Panc1 (cell line): ENCODE measurements around the gene CLIC1. TPM values are rescaled to one million over a fixed set of nuclear protein-coding genes. Genes with fewer than 3 reads are reported as not detected.
A peak's percentile ranks its signal among the peaks of the same experiment; 100 is the strongest.

Experiments used
- ATAC-seq: fragments of 200-7000 bp; cut with Tn5 transposase; 2 replicates; pipeline ENCODE4 v1.9.1; 2020; ENCODE audit warnings: mild to moderate bottlenecking, moderate library complexity
- BruUV-seq: library from RNA; stranded (reverse); fragments of 400-500 nt; replicated peaks from 2 replicates; lab custom pipeline; 2021; lab: Mats Ljungman, UMichigan
- CTCF ChIA-PET: fragments of 300-600 bp; sonication (Branson Sonifier 250); formaldehyde crosslinking; loops from one replicate; lab custom pipeline; 2022; ENCODE audit warnings: antibody characterized with exemption; lab: Charles Lee
- POLR2A ChIA-PET: fragments of 300-600 bp; sonication (Branson Sonifier 250); formaldehyde crosslinking; loops from one replicate; lab custom pipeline; 2022; ENCODE audit warnings: antibody characterized with exemption; lab: Charles Lee
- DNase-seq: peaks from one replicate; pipeline ENCODE4 v3.0.0-alpha.2; 2010; ENCODE audit warnings: low read depth, low spot score
- H3K27ac ChIP-seq: 2 replicates; pipeline ENCODE4 v1.5.1; 2011; ENCODE audit warnings: mild to moderate bottlenecking, low read length, inconsistent platforms
- H3K27me3 ChIP-seq: fragments of 200-500 bp; sonication (Bioruptor generic); 2 replicates; pipeline ENCODE4 v1.6.0; 2014; ENCODE audit warnings: low read length, inconsistent platforms; ENCODE audit not compliant: control insufficient read depth, insufficient read depth
- H3K36me3 ChIP-seq: fragments of 200-500 bp; sonication (Bioruptor generic); 2 replicates; pipeline ENCODE4 v1.5.1; 2014; ENCODE audit warnings: inconsistent platforms, mild to moderate bottlenecking, low read length, moderate library complexity; ENCODE audit not compliant: control insufficient read depth, insufficient read depth
- H3K4me1 ChIP-seq: 2 replicates; pipeline ENCODE4 v1.5.1; 2011; ENCODE audit warnings: inconsistent platforms, mild to moderate bottlenecking, low read length, moderate library complexity; ENCODE audit not compliant: control insufficient read depth, insufficient read depth
- H3K4me3 ChIP-seq, 2 experiments: 2 replicates each; pipeline ENCODE4 v1.5.1; 2011 to 2012; ENCODE audit warnings: low read depth in 2 of 2, low read length in 2 of 2, mild to moderate bottlenecking in 2 of 2, inconsistent platforms in 1 of 2, moderate library complexity in 1 of 2
- H3K9me3 ChIP-seq: fragments of 200-500 bp; sonication (Bioruptor generic); 2 replicates; pipeline ENCODE4 v1.5.1; 2014; ENCODE audit warnings: low read depth, mild to moderate bottlenecking, inconsistent platforms, low read length, moderate library complexity; ENCODE audit not compliant: control insufficient read depth, insufficient read depth
- CTCF ChIP-seq: fragments of 450-650 bp; IDR thresholded peaks from 2 replicates; pipeline ENCODE4 v1.5.1; 2017; ENCODE audit warnings: mild to moderate bottlenecking
- POLR2AphosphoS5 ChIP-seq: IDR thresholded peaks from 2 replicates; pipeline ENCODE4 v1.6.1; 2012; ENCODE audit warnings: mild to moderate bottlenecking, low read depth, low read length, moderate library complexity
- REST ChIP-seq, 2 experiments: IDR thresholded peaks; 2 replicates each; pipeline ENCODE4 v1.6.1; 2011 to 2012; ENCODE audit warnings: low read depth in 2 of 2, control low read depth in 1 of 2, low read length in 1 of 2, mild to moderate bottlenecking in 1 of 2, moderate library complexity in 1 of 2; ENCODE audit not compliant: insufficient read depth in 1 of 2
- SIN3A ChIP-seq: IDR thresholded peaks from 2 replicates; pipeline ENCODE4 v1.6.1; 2012; ENCODE audit warnings: low read depth, mild to moderate bottlenecking, low read length, moderate library complexity, borderline replicate concordance; ENCODE audit not compliant: insufficient read depth
- TCF7L2 ChIP-seq: IDR thresholded peaks from 2 replicates; pipeline ENCODE4 v1.6.1; 2011; ENCODE audit warnings: mild to moderate bottlenecking, low read depth, low read length, inconsistent platforms
- in situ Hi-C: cut with HindIII; loops from 2 replicates; pipeline ENCODE4 v1.10.0; 2016; ENCODE audit warnings: low sequenced_read_pairs, low pct_unique_long_range_greater_than_20kb
- intact Hi-C: fragments of 100-400 bp; cut with micrococcal nuclease; formaldehyde crosslinking; loops from one replicate; pipeline ENCODE4 v1.10.0; 2022; ENCODE audit not compliant: unreplicated experiment
- total RNA-seq: library from RNA; stranded (reverse); gene quantifications from one replicate; pipeline ENCODE4 v1.2.1, GENCODE V29; 2021; ENCODE audit not compliant: unreplicated experiment

The CLIC1 gene
- total RNA-seq, 1 experiment from 2014 or later = 583 TPM

DNA sequence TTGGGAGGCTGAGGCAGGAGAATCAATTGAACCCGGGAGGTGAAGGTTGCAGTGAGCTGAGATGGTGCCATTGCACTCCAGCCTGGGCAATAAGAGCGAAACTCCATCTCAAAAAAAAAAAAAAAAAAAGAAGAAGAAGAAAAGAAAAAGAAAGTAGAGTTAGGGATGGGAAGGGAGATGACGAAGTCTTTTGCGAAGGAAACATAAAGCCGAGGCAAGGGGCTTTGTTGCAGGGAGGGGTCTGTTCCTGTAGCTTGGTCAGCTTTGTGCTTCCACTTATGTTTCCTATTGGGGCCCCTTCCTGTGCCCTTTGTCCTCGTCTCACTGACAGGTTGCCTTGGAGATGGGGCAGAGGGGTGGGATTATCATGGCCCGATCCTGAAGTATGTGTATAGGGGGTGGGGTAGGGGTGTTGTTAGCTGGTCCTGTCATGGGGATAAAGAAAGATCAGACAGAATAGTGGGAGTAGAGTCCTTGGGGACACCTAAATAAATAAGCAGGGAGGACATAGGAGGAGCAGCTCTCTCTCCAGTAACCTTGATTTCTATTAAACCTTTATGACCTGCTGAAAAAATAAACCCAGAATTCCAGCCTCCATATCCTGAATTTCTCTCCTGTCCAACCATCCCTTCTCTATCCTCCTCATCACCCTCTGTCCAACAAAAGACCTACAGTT lies 1.1 kb upstream of the CLIC1 start:
- no peaks in the 10 kb centered on the region for H3K27me3 ChIP-seq
- no peak for TF ChIP-seq CTCF
- TF ChIP-seq REST (IDR thresholded peaks at IDR 0.05; ENCODE audit: insufficient read depth in 1 of 2, low read depth in 2 of 2, low read length in 1 of 2) = no peak
- no peak; the same call in 1 of the 2 replicates for TF ChIP-seq POLR2AphosphoS5
- no peak for TF ChIP-seq TCF7L2
- TF ChIP-seq SIN3A = no peak
- peak overlapping the region; percentile 100 for H3K27ac ChIP-seq
- peaks cover 48% of the 10 kb centered on the region for H3K4me1 ChIP-seq
- peak overlapping the region; percentile 6 to 90; a peak in 3 of 4 replicates for H3K4me3 ChIP-seq
- ATAC-seq = no peak
- ChIA-PET CTCF (no interaction called here), POLR2A (interaction anchor here (0.7 to 1.7 kb wide), 4 partner anchors 15 to 160 kb away, joined by 3 to 6 read pairs (median 4); no protein-coding TSS in a partner anchor)
- peaks cover 16% of the 10 kb centered on the region for H3K36me3 ChIP-seq
- H3K9me3 ChIP-seq = no peaks in the 10 kb centered on the region
- DNase-seq = no peak
- in situ Hi-C loops = no loop called here
- no TSS peak for BruUV-seq
- intact Hi-C loops = loop anchor here (10.0 kb wide), 1 partner anchor 97 kb away; no protein-coding TSS in a partner anchor

DNA sequence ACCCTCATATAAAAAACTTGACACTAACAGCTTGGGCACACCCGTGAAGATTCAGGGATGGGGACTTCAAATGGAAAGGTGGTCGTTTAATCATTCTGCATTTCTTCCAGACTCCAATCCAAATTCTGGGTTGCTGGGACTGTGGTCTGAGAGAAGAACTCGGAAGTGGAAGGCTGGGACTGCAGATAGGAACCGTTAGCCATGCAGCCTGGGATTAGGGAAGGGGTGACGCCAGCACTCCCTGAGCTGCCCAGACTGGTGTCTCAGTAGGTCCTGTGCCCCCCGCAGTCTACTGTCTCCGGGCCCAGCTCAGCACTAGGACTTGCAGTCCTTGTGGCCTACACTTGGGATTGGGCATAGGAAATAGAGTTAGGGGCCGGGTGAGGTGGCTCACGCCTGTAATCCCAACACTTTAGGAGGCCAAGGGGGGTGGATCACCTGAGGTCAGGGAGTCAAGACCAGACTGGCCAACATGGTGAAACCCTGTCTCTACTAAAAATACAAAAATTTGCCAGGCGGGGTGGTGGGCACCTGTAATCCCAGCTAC lies 511 bp upstream of the CLIC1 start:
- BruUV-seq = no TSS peak
- H3K27ac ChIP-seq = peak overlapping the region; percentile 100
- peaks cover 50% of the 10 kb centered on the region for H3K4me1 ChIP-seq
- TF ChIP-seq POLR2AphosphoS5 (no peak), REST (IDR thresholded peaks at IDR 0.05; ENCODE audit: insufficient read depth in 1 of 2, low read depth in 2 of 2, low read length in 1 of 2) (no peak), TCF7L2 (no peak), SIN3A (no peak), CTCF (no peak)
- ChIA-PET POLR2A (interaction anchor here (0.6 kb wide), 1 partner anchor 78 kb away, joined by 10 read pairs; the partner anchor contains the start of gene HSPA1L), CTCF (interaction anchor here (0.6 kb wide), 1 partner anchor 153 kb away, joined by 3 read pairs; no protein-coding TSS in a partner anchor)
- ATAC-seq = no peak
- no peak for DNase-seq
- H3K9me3 ChIP-seq = no peaks in the 10 kb centered on the region
- intact Hi-C loops (loop anchor here (10.0 kb wide), 1 partner anchor 98 kb away; no protein-coding TSS in a partner anchor), in situ Hi-C loops (no loop called here)
- no peaks in the 10 kb centered on the region for H3K27me3 ChIP-seq
- H3K36me3 ChIP-seq = peaks cover 17% of the 10 kb centered on the region
- peak overlapping the region; percentile 99 to 100 for H3K4me3 ChIP-seq
